ENCODE results near the gene PLD4. TPM values are rescaled to one million over a fixed set of nuclear protein-coding genes. Genes with fewer than 3 reads are reported as not detected.
A peak's percentile ranks its signal among the peaks of the same experiment; 100 is the strongest.

Gene PLD4
- total and polyA plus RNA-seq, 2 experiments from 2014 or later: 0.77 TPM; not detected in 1

DNA sequence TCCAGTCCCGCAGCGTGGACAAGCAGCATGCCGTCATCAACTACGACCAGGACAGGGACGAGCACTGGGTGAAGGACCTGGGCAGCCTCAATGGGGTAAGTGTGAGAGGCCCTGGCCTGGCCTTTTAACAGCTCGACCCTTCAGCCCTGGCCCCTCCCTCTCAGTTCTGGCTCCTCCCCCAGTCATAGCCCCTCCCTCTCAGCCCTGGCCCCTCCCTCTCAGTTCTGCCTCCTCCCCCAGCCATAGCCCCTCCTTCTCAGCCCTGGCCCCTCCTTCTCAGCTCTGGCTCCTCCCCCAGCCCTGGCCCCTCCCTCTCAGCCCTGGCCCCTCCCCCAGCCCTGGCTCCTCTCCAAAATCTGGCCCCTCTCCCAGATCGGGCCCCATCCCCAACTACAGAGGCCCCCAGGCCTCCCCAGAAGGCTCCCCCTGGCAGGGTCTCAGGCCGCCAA, 48.4 kb upstream of the PLD4 start:
- H3K79me2 ChIP-seq: peaks cover 20% of the 10 kb centered on the region
- H3K27ac ChIP-seq: no peak overlapping the region
- peak; percentile 54 for DNase-seq (ENCODE audit: low spot score)
- no peaks in the 10 kb centered on the region for H3K36me3 ChIP-seq (replicated peaks; ENCODE audit: insufficient read depth, low read depth)
- H3K4me3 ChIP-seq: no peak overlapping the region
- H4K20me1 ChIP-seq (ENCODE audit: insufficient read depth, poor library complexity, severe bottlenecking): peaks cover 17% of the 10 kb centered on the region
- no peak overlapping the region for H2AFZ ChIP-seq
- H3K9me2 ChIP-seq (replicated peaks; ENCODE audit: insufficient read depth): no peaks in the 10 kb centered on the region
- no peaks in the 10 kb centered on the region for H3K27me3 ChIP-seq
- no peaks in the 10 kb centered on the region for H3K9me3 ChIP-seq (ENCODE audit: low read depth)
- 96% methylated on average over 7 of the region's 8 CpGs for WGBS (ENCODE audit: low lambda C conversion rate, missing lambda C conversion rate)
- no peak overlapping the region for H3K4me2 ChIP-seq
- H3K4me1 ChIP-seq (ENCODE audit: insufficient read depth): peaks cover 6% of the 10 kb centered on the region
- TF ChIP-seq, protein P1, sequence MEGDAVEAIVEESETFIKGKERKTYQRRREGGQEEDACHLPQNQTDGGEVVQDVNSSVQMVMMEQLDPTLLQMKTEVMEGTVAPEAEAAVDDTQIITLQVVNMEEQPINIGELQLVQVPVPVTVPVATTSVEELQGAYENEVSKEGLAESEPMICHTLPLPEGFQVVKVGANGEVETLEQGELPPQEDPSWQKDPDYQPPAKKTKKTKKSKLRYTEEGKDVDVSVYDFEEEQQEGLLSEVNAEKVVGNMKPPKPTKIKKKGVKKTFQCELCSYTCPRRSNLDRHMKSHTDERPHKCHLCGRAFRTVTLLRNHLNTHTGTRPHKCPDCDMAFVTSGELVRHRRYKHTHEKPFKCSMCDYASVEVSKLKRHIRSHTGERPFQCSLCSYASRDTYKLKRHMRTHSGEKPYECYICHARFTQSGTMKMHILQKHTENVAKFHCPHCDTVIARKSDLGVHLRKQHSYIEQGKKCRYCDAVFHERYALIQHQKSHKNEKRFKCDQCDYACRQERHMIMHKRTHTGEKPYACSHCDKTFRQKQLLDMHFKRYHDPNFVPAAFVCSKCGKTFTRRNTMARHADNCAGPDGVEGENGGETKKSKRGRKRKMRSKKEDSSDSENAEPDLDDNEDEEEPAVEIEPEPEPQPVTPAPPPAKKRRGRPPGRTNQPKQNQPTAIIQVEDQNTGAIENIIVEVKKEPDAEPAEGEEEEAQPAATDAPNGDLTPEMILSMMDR (IDR thresholded peaks at IDR 0.05; ENCODE audit: poor library complexity): no peak
- no peak for TF ChIP-seq EZH2phosphoT487 (IDR thresholded peaks at IDR 0.05; ENCODE audit: low read depth, severe bottlenecking, unreplicated experiment)
- TF ChIP-seq EZH2 (IDR thresholded peaks at IDR 0.05; ENCODE audit: borderline replicate concordance): no peak

- H3K27me3 ChIP-seq: no peaks in the 10 kb centered on the region
- H2AFZ ChIP-seq: no peak overlapping the region
- TF ChIP-seq EZH2phosphoT487 (IDR thresholded peaks at IDR 0.05; ENCODE audit: low read depth, severe bottlenecking, unreplicated experiment) (no peak), EZH2 (IDR thresholded peaks at IDR 0.05; ENCODE audit: borderline replicate concordance) (no peak)
- TF ChIP-seq, protein P1 (IDR thresholded peaks at IDR 0.05; ENCODE audit: poor library complexity): no peak
- 94% methylated on average over 12 of the region's 14 CpGs for WGBS (ENCODE audit: low lambda C conversion rate, missing lambda C conversion rate)
- peaks cover 15% of the 10 kb centered on the region for H4K20me1 ChIP-seq (ENCODE audit: insufficient read depth, poor library complexity, severe bottlenecking)
- no peaks in the 10 kb centered on the region for H3K9me2 ChIP-seq (replicated peaks; ENCODE audit: insufficient read depth)
- H3K27ac ChIP-seq: no peak overlapping the region
- H3K4me3 ChIP-seq: no peak overlapping the region
- no peak overlapping the region for H3K4me2 ChIP-seq
- peaks cover 6% of the 10 kb centered on the region for H3K4me1 ChIP-seq (ENCODE audit: insufficient read depth)
- DNase-seq (ENCODE audit: low spot score): no peak
- H3K79me2 ChIP-seq: peaks cover 14% of the 10 kb centered on the region
- no peaks in the 10 kb centered on the region for H3K36me3 ChIP-seq (replicated peaks; ENCODE audit: insufficient read depth, low read depth)
- no peaks in the 10 kb centered on the region for H3K9me3 ChIP-seq (ENCODE audit: low read depth)
Observed at GRCh38 chr14:104877066-104877805, 47.4 kb upstream of the PLD4 start.

DNA sequence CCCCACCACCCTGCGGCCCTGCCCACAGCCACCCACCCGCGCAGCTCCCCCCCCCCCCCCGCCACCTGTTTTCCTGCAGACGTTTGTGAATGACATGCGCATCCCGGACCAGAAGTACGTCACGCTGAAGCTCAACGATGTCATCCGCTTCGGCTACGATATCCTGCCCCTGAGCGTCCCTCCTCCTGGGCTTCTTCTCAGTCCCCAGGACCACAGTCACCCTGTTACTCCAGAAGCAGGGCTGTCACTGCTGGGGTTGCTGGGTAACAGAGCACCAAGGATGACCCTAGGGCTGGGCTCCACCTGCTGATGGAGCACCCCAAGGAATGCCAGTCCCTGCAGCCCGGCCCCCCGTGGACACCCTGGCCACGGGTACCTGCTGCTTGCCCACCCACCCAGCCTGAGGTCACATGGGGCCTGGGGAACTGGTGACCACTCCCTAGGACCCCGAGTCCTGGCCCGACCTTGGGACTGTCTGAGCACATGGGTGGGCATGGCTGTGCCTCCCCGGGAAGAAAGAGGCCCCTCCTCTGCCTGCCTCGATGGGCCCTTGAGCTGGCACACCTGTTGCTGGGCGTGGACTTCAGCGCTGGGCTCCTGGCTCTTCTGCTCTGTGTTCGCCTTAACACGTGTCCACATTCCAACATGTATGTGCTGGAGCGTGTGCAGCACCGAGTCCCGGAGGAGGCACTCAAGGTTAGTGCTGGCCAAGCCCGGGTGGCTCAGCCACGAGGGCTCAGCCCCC, 46.7 kb upstream of the PLD4 start:
- TF ChIP-seq, protein P1 (IDR thresholded peaks at IDR 0.05; ENCODE audit: poor library complexity): no peak
- no peak for TF ChIP-seq EZH2 (IDR thresholded peaks at IDR 0.05; ENCODE audit: borderline replicate concordance)
- TF ChIP-seq EZH2phosphoT487 (IDR thresholded peaks at IDR 0.05; ENCODE audit: low read depth, severe bottlenecking, unreplicated experiment): no peak
- H4K20me1 ChIP-seq (ENCODE audit: insufficient read depth, poor library complexity, severe bottlenecking): peaks cover 9% of the 10 kb centered on the region
- no peak overlapping the region for H3K4me2 ChIP-seq
- no peaks in the 10 kb centered on the region for H3K27me3 ChIP-seq
- H3K4me3 ChIP-seq: no peak overlapping the region
- H3K4me1 ChIP-seq (ENCODE audit: insufficient read depth): peaks cover 1% of the 10 kb centered on the region
- H3K9me3 ChIP-seq (ENCODE audit: low read depth): no peaks in the 10 kb centered on the region
- DNase-seq (ENCODE audit: low spot score): no peak
- H3K9me2 ChIP-seq (replicated peaks; ENCODE audit: insufficient read depth): no peaks in the 10 kb centered on the region
- H3K36me3 ChIP-seq (replicated peaks; ENCODE audit: insufficient read depth, low read depth): no peaks in the 10 kb centered on the region
- H2AFZ ChIP-seq: no peak overlapping the region
- WGBS (ENCODE audit: low lambda C conversion rate, missing lambda C conversion rate): 76% methylated on average over 29 of the region's 30 CpGs
- no peak overlapping the region for H3K27ac ChIP-seq
- H3K79me2 ChIP-seq: peaks cover 9% of the 10 kb centered on the region
